Gastroesophageal sphincter (tissue), 3 donors: ENCODE measurements around the gene MAIP1.

Source experiments
- CTCF ChIP-seq, 4 experiments: fragments of 200-600 bp in 2 of 4; fragments of 450-650 bp in 2 of 4; sonication (generic) in 1 of 4; IDR thresholded peaks; one replicate each; pipeline ENCODE4 v1.5.1; 2017 to 2019; ENCODE audit warnings: antibody characterized with exemption in 4 of 4, mild to moderate bottlenecking in 2 of 4, moderate library complexity in 2 of 4
- EP300 ChIP-seq: sonication (generic); formaldehyde crosslinking; IDR thresholded peaks from one replicate; pipeline ENCODE4 v1.6.1; 2017; ENCODE audit warnings: antibody characterized with exemption, mild to moderate bottlenecking
- POLR2A ChIP-seq, 2 donors: fragments of 450-650 bp; IDR thresholded peaks; one replicate each; pipeline ENCODE4 v1.6.1; 2017; ENCODE audit warnings: antibody characterized with exemption in 2 of 2, mild to moderate bottlenecking in 2 of 2, moderate library complexity in 1 of 2
- POLR2AphosphoS5 ChIP-seq: sonication (generic); formaldehyde crosslinking; IDR thresholded peaks from one replicate; pipeline ENCODE4 v1.6.1; 2017; ENCODE audit warnings: antibody characterized with exemption

GRCh38 chr2:199975273-199975895, 20.0 kb downstream of the MAIP1 start:
- no peak for TF ChIP-seq CTCF (IDR thresholded peaks at IDR 0.05)
- no peak for TF ChIP-seq POLR2A (IDR thresholded peaks at IDR 0.05)
- TF ChIP-seq POLR2AphosphoS5: no peak
- no peak for TF ChIP-seq EP300
